Hematopoietic multipotent progenitor cell treated with erythropoietin and hydrocortisone succinate and interleukin-3 and kit ligand, for 15 days (in vitro differentiated cells): ENCODE data around the gene ZNF385D.
"Not testable (repeated sequence)": the region's sequence is repeated elsewhere in the genome, so short reads cannot be mapped to it uniquely, and the experiment has no call there.

Experiments used
- DNase-seq: peaks from one replicate; pipeline ENCODE4 v3.0.0-alpha.2; 2015; ENCODE audit warnings: low spot score

The ZNF385D gene

DNA sequence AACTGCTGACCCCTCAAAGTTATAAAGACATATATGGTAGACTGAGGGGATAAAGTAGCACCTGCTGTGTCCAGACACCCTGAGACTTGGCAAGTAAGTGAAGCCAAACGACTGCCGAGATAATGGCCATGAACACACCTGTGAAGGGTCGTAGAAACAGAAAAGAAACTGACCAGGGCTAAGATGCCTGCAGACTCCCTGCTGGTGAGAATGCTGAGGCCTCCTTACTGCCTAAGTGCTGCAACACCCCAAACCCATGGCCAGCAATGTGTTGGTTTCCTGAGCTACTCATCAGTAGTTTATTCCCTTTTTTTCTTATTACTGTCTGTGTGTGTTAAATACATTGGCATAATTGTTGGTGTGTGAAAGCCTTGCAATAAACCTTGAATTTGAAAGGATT is 233.8 kb downstream of the ZNF385D start:
- no peak for DNase-seq

DNA sequence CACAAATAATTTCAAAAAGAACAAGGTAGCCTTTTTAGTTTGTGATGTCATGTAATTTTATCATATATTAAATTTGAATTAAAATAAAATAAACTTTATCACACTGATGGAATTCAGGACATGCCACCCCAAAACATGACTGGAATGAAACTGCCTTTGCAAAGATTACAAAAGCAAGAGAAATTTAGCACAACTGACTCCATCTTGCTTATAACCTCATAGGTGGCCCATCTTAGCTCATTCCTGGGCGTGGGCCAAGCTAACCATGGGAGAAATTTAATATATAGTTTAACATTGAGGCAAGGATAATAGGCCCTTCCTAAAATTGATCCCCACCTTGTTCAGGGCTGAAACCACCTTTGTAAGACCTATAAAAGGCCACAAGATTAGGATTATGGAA is 235.6 kb downstream of the ZNF385D start:
- DNase-seq, result no peak

DNA sequence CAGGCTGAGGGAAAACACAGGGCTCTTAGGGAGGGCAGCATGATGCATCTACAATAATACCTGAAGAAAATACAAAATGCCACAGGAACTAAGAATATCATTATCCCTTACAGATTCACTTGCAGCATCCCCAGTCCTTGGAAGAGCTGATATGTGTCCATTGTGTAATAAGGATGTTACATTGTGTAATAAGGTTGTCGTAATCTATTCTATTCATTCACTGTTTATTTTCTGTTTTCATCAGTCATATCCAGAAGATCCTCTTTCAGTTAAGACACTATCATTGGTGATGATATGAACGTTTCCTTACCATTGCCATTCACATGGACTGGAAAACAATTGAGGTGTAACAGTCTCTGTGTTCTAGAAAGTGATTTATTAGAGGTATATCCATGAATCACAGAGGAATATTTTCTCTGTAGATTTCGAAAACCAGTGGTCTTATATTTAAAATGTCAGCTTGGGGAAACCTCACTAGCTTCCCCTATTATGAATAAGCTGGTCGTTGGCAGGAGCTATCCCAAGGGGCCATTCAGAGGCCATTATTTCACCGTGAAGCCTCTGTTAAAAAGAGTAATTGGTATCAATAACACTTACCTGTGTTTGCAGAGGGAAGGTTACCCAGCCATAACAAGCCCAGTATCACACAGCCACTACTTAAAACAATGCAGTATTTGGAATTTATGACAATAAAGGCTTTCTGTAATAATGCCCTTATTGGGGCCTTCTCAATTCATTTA is 241.1 kb downstream of the ZNF385D start:
- DNase-seq, result no peak

DNA sequence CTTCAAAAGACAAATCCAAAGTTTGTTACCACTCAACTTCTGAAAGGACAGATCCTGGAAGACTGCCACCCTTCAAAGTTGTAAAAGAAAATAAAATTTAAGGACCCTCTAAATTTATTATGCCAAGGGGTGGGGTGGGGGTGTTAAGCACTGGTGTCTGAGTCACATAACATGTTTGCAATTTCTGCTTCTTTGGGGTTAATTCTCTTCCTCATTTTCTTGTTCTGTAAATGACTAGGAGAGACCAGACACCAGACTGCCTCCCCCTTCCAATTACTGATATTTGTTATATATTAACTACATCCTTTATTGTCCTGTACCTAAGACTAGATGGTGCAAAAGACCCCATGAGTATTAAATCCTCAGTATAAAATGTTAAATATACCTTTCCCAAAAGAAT is 242.8 kb downstream of the ZNF385D start:
- no peak for DNase-seq

DNA sequence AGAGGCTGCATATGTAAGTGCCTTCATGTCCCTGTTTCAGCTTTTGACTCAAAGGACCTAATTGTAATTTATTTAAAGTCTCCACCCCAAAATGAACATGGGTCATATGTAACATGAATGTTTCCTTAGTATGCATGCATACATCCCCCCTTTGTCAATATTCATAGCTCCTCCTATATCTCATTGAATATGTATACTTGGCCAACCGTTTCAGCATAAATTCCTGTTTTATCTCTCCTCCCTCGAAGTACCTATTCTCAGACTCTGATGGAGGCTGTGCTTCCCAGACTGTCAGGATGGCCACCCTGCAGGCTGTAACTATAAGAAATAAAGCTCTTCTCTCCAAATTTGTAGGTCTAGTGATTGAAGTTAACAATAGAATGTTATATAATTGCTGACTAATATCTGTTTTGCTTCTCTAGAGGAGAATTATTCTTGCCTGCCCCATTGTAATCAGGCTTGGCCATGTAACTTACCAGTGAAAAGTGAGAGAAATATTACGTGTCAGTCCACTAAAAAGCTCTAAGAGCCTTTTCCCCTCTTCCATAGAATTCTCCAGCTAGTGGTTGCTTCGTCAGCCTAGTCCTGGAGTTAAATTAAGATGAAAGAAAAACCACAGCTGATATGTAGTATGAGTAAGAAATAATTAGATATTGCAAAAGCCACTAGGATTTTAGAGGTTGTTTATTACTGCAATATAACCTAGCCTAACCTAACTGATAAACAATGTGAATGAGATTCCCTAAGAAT is 245.1 kb downstream of the ZNF385D start:
- DNase-seq, result no peak

DNA sequence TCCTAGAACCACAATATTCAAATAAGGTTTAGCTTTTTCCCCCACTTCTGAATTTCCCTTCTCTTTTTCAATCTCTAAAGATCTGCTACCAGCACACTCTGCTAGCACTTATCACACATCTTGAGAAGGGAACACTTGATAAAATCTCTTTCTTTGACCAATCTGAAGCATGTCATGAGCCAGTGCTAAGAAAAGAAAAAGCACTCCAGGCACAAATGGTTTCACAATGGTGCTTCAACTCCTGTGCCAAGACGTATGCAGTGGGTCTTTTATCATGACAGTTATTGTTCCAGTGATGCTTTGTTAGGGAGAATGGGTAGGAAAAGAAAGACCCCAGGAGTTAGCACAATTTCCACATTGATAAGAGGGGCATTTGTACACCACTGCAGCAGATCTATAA is 248.4 kb downstream of the ZNF385D start:
- DNase-seq, result no peak

DNA sequence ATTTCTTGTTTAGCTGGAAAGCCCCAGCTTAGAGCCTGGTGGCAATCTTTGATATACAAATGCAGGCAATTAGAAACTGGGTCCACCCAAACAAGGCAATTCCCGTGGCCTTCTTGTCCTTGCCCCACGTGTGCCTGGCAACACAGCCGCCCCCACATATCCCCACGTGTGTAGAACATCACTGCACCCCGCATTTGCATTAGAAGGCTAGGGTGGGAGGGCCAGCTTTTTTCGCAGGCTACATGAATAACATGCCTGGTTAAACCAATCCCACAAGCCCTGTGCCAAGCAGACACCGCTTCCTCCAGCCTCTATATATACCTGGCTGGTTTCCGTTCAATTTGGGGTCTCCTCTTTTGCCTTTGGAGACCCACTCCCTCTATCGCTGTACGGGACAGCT is 250.2 kb downstream of the ZNF385D start:
- DNase-seq, result no peak

DNA sequence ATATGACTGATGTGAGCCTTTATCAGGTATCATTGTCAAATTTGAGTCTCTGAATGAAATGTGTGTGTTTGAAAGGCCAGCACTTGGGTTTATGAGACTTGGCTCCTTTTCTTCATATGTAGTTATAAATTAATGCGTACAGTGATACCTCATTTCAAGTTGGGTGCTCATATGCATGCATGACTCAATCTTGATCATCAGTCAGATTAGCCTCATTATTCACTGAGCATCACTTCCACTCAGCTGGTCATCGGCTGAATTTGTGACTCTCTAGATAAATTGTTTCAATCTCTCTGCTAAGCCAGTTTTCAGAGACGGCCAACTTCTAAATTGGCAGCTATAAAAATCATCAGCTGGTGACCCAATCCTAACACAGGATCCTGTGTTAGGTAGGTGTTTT is 260.3 kb downstream of the ZNF385D start:
- not testable (repeated sequence) for DNase-seq

DNA sequence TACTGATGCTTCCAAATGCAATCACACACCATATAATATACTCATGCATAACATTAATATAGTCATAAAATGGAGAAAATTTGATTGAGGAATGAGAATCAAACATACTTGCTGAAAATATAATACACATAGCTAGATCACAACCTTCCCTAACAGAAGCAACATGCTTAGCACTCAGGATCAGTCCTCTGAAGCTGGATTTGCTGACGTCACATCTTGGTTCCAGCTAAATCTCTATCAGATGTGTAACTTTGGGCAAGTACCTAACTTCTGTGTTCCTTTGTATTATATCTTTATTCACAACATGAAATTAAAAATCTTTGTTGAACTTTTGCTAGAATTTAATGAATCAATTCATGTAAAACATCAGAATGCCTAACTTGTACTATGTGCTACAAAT is 263.5 kb downstream of the ZNF385D start:
- no peak for DNase-seq

DNA sequence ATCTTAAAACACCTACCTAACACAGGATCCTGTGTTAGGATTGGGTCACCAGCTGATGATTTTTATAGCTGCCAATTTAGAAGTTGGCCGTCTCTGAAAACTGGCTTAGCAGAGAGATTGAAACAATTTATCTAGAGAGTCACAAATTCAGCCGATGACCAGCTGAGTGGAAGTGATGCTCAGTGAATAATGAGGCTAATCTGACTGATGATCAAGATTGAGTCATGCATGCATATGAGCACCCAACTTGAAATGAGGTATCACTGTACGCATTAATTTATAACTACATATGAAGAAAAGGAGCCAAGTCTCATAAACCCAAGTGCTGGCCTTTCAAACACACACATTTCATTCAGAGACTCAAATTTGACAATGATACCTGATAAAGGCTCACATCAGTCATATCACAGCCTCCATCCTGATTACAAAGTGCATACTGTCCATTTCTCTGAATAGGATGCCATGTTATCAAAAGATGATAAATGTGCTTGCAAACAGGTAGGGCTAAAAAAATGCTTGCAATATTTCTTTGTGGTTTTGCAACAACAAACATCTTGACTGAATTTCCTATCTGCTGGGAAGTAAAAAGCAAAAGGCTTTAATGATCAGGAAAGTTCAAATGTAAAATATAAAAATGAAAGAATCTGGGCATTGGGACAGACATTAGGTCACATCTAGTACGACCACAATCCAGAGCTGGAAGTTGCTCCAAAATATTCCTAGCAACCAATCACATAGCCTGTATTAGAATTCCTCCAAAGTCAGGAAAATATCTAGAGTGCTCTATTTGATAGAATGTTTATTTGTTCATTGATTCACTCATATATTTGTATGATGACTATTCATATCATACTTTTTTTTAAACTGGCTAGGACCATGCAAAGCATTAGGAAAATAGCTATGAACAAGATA is 264.7 kb downstream of the ZNF385D start:
- not testable (repeated sequence) for DNase-seq

DNA sequence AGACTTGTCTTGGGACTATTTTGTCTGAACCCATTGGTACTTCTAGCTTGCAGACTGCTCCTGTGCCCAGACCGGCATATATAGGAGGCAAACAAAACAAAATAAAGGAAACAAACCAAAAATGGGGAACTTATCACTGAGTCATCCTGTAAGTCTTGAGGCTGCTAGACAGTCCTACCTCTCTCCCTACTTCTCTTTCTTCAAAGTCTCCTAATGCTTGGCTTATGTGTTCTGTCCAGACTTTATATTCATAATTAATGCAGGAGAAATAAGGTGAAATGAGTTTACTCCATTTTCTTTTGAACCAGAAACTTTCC is 266.2 kb downstream of the ZNF385D start:
- DNase-seq, result no peak

DNA sequence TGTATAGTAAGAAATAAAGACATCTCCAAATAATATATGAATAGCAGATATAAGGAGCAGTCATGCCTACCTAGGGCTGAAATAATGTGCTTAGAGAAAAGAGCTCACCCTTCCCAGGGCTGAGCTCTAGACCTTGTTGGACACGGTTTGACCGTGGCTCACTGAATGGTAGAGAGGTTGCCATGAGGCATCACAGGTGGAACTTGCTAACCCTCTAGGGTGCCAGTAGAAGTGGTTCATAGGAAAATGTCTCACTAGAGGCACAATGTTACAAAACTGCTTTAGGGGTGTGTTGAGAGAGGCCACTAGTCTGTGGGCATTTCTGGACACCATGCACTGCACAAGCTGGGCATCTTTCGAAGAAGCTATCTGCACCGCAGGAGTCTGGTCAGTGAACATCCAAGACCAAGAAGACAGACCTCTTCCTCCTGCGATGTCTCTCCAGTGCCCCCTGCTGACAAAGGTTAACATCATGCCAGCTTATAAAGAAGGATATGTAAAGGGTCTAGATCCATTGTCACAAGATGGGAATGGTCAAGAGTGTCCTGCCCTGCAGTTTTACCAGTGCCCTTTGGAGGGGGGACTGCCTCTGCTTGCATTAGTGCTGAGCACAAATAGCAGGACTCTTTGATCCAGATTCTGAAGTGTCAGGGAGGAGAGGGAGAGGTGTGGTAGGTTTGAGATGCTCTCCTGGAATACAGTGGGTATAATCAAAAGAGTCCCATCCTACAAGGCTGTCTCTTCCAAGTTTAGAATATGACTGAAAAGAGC is 266.8 kb downstream of the ZNF385D start:
- DNase-seq, result no peak

DNA sequence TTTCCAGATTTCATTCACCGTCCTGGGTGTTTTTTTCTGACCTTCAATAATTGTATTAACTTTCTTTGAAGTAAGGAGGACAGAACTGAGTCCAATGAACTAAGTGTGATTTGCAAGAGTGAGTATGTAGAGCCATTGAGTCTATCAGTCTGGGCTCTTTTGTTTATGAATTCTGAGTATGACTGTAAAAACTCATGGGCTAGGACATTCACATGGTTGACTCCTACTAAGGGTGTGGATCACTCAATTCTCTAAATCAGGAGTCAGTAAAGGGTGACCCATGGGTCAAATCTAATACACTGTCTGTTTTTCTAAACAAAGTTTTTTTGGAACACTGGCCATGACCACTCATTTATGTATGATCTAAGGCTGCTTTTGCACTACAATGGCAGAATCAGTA is 269.0 kb downstream of the ZNF385D start:
- no peak for DNase-seq

DNA sequence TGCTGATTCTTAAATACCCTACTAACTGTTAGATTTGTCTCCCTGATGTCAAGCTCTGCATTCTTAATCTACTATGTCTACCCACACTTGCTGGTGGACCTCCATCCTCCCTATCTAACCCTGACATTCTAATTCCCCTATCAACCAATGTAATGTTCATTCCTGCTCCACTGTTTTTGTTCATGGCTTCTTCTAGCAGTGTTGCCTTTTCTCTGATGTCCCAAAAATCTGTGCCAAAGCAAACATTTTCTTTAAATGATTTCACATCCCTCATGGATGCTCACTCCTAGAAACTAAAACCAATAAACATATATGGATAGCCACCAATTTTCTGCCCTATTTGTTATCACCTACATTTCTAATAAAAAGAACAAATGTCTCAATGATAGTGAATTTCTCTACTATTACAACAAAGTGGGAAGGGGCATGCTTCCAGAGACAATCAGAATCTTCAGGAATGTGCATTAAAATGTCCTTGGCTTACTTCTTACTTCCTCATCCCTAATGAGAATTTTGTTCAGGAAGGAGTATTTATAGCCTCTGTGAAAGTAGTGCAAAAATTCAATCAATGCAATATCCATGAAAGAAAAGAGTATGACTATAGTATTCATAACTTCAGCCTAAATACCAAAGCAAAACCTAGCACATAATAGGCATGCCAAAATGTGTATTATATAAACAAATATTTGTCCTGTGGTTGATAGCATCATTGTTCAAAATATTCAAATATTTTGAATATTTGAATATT is 273.3 kb downstream of the ZNF385D start:
- no peak for DNase-seq

DNA sequence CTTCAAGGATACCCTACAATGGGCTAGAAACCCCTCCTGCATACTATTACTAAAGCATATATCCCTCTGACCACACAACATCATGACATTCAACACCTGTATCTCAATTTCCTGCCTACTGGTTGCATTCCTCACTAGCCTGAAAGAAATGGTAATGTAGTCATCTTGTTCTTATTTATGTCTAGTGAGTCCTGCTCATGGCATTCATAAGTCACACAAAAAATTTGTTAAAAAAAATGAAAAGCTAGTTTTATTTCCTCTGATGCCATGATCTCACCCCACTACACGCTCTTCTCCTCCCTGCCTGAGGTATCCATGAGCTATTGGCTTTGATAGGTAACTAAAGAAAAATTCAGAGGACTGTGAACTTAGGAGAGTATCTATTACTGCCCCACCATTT is 284.5 kb downstream of the ZNF385D start:
- DNase-seq, result no peak

DNA sequence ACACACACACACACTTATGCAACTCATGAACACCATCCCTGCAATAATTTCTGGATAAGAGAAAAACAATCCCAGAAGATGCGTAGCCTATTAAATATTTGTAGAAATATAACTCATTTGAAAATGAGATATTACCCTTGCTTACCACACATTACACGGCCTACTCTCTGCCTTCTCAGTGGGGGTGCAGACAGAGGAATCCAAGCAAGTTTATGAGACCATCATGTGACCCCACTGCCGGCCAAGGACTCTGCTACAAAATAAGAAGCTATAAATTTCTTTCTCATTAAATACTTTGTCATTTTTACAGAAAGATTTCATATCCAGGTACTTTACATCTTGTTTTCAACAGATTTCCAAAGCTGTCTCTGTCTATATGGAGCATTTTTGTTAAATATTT is 286.3 kb downstream of the ZNF385D start:
- no peak for DNase-seq

DNA sequence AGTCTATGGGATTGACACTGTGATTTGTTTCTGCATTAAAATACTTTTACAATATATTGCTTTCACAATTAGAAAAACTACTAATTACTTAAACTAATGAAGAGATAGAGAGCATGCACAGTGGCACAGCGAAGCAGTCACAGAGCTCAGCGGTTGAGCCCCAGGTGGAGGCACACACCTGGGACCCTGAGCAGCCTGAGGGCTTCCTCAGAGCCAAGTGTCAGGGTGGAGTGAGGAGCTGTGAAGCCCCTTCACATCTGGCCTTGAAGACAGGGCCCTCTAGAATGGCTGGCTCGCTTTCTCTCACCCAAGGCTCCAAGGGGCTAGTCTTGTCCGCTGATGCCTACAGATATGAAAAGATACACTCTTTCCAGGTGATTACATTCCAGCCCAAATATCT is 287.7 kb downstream of the ZNF385D start:
- DNase-seq, result no peak

DNA sequence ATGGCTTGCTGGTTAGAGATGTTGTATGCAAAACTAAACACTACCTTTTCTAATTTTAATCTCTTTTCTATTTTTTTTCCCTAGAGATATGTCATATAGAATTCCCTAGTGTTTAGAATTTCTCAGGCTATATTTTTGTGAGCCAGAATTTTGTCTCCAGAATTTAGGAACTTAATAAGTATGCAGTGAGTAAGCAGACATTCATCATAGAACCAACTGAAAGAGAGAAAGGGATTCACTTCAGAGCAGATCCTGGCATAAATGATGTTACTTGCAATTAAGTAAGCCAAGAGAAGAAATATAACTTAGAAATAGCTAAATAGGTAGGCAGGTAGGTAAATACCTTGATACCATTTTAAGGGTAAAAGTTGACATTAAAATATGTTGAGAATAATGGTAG is 288.9 kb downstream of the ZNF385D start:
- no peak for DNase-seq

DNA sequence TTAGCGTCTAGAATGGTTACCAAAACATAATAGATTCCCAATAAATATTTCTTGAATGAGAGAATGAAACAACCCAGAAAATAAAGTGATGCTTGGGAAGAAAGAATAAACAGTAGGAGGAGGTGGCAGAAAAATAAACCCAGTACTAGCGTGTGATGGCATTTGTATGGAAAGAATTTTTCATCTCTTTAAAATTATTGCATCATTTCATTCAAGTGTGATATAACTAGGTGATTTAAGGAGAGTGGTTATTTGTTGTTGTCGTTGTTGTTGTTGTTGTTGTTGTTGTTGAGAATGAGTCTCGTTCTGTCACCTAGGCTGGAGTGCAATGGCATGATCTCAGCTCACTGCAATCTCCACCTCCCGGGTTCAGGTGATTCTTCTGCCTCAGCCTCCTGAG is 293.9 kb downstream of the ZNF385D start:
- DNase-seq, result no peak

DNA sequence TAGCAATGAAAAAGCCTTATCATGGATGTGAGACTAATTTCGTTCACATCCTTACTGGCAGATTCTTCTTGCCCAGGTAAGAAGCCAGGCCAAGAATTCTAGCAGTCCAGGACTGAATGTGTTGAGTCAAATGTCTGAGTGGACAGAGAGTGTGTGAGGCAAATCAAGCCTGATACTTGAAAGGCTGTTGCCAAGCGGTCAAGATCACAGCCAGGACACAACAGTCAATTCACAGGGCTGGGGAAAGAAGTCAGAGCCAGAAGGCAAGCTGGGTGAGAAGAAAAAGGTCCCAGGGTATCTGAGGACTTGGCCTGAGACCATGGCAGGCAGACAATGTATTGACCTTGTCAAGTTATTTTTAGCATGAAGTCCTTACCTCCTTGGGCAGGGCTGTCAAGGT is 301.3 kb downstream of the ZNF385D start:
- DNase-seq, result no peak

DNA sequence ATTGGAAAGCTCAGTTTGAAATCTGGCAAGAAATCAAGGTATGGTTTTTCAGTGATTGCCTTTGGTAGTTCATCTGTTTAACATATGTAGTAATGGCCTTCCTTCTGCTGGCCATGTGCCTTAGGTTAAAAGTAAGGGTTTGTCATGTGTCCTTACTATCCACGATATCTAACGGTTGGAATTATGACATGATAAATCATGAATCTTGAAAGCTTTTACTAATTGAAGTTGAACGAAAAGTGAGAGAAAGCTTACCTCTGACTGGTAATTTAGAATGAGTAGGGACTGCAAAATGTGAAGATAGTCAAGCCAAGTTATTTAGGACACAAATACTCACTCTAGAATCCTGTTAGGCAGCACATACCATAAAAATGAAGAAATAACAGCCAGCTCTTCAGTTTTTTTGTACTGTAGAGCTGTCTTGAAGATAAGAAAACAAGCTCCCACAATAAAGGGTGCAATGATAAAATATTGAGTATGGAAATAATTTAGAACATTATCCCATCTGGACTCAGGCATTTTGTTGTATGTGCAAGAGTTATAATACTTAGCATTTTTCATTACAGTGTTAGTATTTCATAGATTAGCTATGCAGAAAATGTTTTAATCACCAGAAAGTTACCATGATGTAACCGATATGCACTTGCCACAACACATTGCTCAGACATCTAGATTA is 303.4 kb downstream of the ZNF385D start:
- no peak for DNase-seq
